PC-3 (cell line): ENCODE measurements around the gene ARL6IP1. TPM values are rescaled to one million over a fixed set of nuclear protein-coding genes. Genes with fewer than 3 reads are reported as not detected.
"Not testable (repeated sequence)": the region's sequence is repeated elsewhere in the genome, so short reads cannot be mapped to it uniquely, and the experiment has no call there.

Experiments used
- ATAC-seq: fragments of 200-7000 bp; cut with Tn5 transposase; 2 replicates; pipeline ENCODE4 v1.9.1; 2020; ENCODE audit warnings: mild to moderate bottlenecking, moderate library complexity
- BruUV-seq: library from RNA; stranded (reverse); fragments of 400-500 nt; replicated peaks from 2 replicates; lab custom pipeline; 2021; lab: Mats Ljungman, UMichigan
- CTCF ChIA-PET: fragments of 300-600 bp; sonication (Branson Sonifier 250); formaldehyde crosslinking; loops from one replicate; lab custom pipeline; 2022; ENCODE audit warnings: antibody characterized with exemption; lab: Charles Lee
- POLR2A ChIA-PET: fragments of 300-600 bp; sonication (Branson Sonifier 250); formaldehyde crosslinking; loops from one replicate; lab custom pipeline; 2022; ENCODE audit warnings: antibody characterized with exemption; ENCODE audit not compliant: unreplicated experiment; lab: Charles Lee
- DNase-seq: peaks from one replicate; pipeline ENCODE4 v3.0.0-alpha.2; 2015
- H2AFZ ChIP-seq: fragments of 300-600 bp; sonication (generic); 2 replicates; pipeline ENCODE4 v1.6.0; 2016; ENCODE audit warnings: antibody characterized with exemption, low read length
- H3F3A ChIP-seq: fragments of 300-600 bp; sonication (generic); one replicate; pipeline ENCODE4 v1.6.0; 2017; ENCODE audit warnings: antibody characterized with exemption, low read length, control low read depth, mild to moderate bottlenecking; ENCODE audit not compliant: unreplicated experiment
- H3K27ac ChIP-seq: fragments of 300-600 bp; sonication (generic); 2 replicates; pipeline ENCODE4 v1.5.1; 2016; ENCODE audit warnings: mild to moderate bottlenecking, low read length
- H3K27me3 ChIP-seq: fragments of 300-600 bp; sonication (generic); 2 replicates; pipeline ENCODE4 v1.6.1; 2016; ENCODE audit warnings: low read length, mixed read lengths
- H3K36me3 ChIP-seq: fragments of 300-600 bp; sonication (generic); 2 replicates; pipeline ENCODE4 v1.6.1; 2016; ENCODE audit warnings: low read depth, mixed run types, low read length, mixed read lengths
- H3K4me1 ChIP-seq: fragments of 300-600 bp; sonication (generic); 2 replicates; pipeline ENCODE4 v1.5.1; 2016; ENCODE audit warnings: low read length; ENCODE audit not compliant: insufficient read depth
- H3K4me2 ChIP-seq: fragments of 300-600 bp; sonication (generic); 2 replicates; pipeline ENCODE4 v1.6.0; 2016; ENCODE audit warnings: low read length
- H3K4me3 ChIP-seq: fragments of 300-600 bp; sonication (generic); 2 replicates; pipeline ENCODE4 v1.5.1; 2016; ENCODE audit warnings: mild to moderate bottlenecking, low read length, mixed read lengths
- H3K79me2 ChIP-seq: fragments of 300-600 bp; sonication (generic); 2 replicates; pipeline ENCODE4 v1.6.1; 2017; ENCODE audit warnings: low read length, mixed read lengths
- H3K9ac ChIP-seq: fragments of 300-600 bp; sonication (generic); 2 replicates; pipeline ENCODE4 v1.6.0; 2016; ENCODE audit warnings: mild to moderate bottlenecking, low read length
- H3K9me2 ChIP-seq: fragments of 300-600 bp; sonication (generic); replicated peaks from 2 replicates; pipeline ENCODE4 v1.6.1; 2016; ENCODE audit warnings: mixed run types, low read length, mixed read lengths
- H3K9me3 ChIP-seq: fragments of 300-600 bp; sonication (generic); 2 replicates; pipeline ENCODE4 v1.6.1; 2016; ENCODE audit warnings: low read length, mixed read lengths
- H4K20me1 ChIP-seq: fragments of 300-600 bp; sonication (generic); 2 replicates; pipeline ENCODE4 v1.6.1; 2016; ENCODE audit warnings: low read length, mixed read lengths
- EZH2 ChIP-seq: fragments of 300-600 bp; sonication (generic); IDR thresholded peaks from one replicate; pipeline ENCODE4 v1.6.1; 2017; ENCODE audit warnings: antibody characterized with exemption, mild to moderate bottlenecking, low read length; ENCODE audit not compliant: unreplicated experiment
- EZH2phosphoT487 ChIP-seq: fragments of 300-600 bp; sonication (generic); IDR thresholded peaks from 2 replicates; pipeline ENCODE4 v1.6.1; 2018; ENCODE audit warnings: mild to moderate bottlenecking, antibody characterized with exemption, low read length, borderline replicate concordance
- intact Hi-C: fragments of 100-400 bp; cut with micrococcal nuclease; formaldehyde crosslinking; loops from 2 replicates; pipeline ENCODE4 v1.9.0; 2023
- total RNA-seq: library from RNA; depleted of rRNA; stranded (reverse); fragments of >200 nt; gene quantifications from 2 replicates; pipeline ENCODE4 v1.2.3, GENCODE V29; 2014
- TF ChIP-seq, protein P1 (sequence below): fragments of 300-600 bp; sonication (generic); conservative IDR thresholded peaks from 2 replicates; pipeline ENCODE4 v1.5.1; 2017; ENCODE audit warnings: antibody characterized with exemption, low read depth, mild to moderate bottlenecking, low read length

Gene ARL6IP1
- total RNA-seq, 1 experiment from 2014 or later = 150 TPM

DNA sequence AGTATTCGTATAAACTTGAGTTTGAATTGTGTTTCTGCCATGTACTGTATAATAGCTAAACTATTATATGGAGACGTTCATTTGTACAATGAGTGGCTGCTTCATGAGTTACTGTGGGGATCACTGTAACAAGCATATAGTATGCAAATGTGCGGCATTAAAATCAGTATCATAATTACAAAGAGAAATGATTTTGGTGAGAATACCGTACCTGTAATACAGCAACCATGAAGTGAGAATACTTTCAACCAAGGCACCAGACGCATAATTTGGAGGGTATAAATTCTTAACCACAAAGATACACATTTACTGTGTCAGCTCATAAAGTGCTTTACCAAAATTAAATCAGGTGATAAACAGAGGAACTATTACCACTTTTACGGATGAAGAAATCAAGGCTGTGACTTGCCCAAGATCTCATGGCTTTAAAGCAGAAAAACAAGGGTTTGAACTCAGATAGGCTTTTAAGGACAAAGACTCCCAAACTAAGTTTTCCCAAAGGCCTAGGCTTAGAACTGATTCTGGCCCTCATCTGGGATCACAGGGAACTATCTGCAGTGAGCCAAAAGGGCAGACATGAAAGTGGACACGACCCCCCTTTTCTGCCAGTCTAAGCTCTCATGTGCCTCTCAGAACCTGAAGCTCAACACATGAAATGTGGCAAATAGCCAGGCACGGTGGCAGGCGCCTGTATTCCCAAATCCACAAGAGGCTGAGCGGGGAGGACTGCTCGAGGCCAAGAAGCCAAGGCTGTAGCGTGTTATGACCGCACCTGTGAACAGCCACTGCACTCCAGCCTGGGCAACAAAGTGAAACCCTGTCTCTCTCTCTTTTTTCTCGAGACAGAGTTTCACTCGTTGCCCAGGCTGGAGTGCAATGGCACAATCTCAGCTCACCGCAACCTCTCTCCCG lies 17.7 kb downstream of the ARL6IP1 start:
- Histone ChIP-seq H3K4me2 (no peak overlapping the region), H3K9me2 (no peaks in the 10 kb centered on the region), H3K9me3 (no peaks in the 10 kb centered on the region), H3K27ac (no peak overlapping the region), H4K20me1 (peaks cover 60% of the 10 kb centered on the region), H3K9ac (no peak overlapping the region), H3K79me2 (peaks cover 56% of the 10 kb centered on the region), H3F3A (no peaks in the 10 kb centered on the region), H3K4me3 (no peak overlapping the region), H3K27me3 (no peaks in the 10 kb centered on the region), H3K36me3 (peaks cover 52% of the 10 kb centered on the region), H3K4me1 (peaks cover 12% of the 10 kb centered on the region), H2AFZ (no peak overlapping the region)
- no peak for DNase-seq
- ATAC-seq = no peak
- no TSS peak for BruUV-seq
- ChIA-PET CTCF (no interaction called here), POLR2A (no interaction called here)
- intact Hi-C loops = loop anchor here (10.0 kb wide), 1 partner anchor 61 kb away; no protein-coding TSS in a partner anchor
- TF ChIP-seq EZH2phosphoT487 (no peak), EZH2 (no peak)

DNA sequence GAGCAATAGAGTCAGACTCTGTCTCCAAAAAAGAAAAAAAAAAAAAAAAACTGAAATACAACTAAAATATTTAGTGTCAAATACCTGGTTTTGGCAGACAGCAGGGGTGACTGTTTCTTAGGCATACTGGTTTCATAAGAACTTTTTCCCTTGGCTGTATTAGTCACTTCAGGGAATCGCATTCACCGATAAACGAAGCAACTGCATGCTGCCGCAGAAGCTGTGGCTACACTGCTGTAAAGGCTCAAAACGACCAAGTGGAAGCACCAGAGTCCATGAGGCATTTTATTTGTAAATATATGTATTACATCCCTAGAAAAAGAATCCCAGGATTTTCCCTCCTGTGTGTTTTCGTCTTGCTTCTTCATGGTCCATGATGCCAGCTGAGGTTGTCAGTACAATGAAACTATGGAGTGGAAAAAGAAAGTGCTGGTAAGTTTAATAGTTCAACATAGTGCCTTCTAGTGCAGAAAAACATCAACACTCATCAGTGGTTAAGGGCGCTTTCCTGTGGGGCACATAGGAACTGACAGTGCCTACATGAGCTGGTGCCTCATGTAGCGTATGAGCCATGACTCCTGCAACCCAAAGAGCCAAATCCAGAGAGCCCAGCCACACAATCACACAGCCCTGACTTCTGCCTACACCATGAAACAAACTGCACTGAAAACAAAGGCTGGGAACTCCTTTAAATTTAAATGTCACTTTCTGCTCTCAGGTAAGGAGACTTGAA lies 18.5 kb downstream of the ARL6IP1 start:
- H3K9me3 ChIP-seq = no peaks in the 10 kb centered on the region
- H3K79me2 ChIP-seq = peaks cover 48% of the 10 kb centered on the region
- DNase-seq (no peak), ATAC-seq (no peak)
- no TSS peak for BruUV-seq
- no peaks in the 10 kb centered on the region for H3K27me3 ChIP-seq
- peaks cover 4% of the 10 kb centered on the region; the same call in 1 of the 2 replicates for H3K4me1 ChIP-seq
- no peak overlapping the region for H3K4me2 ChIP-seq
- peaks cover 52% of the 10 kb centered on the region for H4K20me1 ChIP-seq
- H3K36me3 ChIP-seq = peaks cover 44% of the 10 kb centered on the region
- no peak overlapping the region for H3K9ac ChIP-seq
- POLR2A ChIA-PET = no interaction called here
- TF ChIP-seq EZH2 (no peak), EZH2phosphoT487 (no peak)
- TF ChIP-seq, protein P1, sequence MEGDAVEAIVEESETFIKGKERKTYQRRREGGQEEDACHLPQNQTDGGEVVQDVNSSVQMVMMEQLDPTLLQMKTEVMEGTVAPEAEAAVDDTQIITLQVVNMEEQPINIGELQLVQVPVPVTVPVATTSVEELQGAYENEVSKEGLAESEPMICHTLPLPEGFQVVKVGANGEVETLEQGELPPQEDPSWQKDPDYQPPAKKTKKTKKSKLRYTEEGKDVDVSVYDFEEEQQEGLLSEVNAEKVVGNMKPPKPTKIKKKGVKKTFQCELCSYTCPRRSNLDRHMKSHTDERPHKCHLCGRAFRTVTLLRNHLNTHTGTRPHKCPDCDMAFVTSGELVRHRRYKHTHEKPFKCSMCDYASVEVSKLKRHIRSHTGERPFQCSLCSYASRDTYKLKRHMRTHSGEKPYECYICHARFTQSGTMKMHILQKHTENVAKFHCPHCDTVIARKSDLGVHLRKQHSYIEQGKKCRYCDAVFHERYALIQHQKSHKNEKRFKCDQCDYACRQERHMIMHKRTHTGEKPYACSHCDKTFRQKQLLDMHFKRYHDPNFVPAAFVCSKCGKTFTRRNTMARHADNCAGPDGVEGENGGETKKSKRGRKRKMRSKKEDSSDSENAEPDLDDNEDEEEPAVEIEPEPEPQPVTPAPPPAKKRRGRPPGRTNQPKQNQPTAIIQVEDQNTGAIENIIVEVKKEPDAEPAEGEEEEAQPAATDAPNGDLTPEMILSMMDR = no peak
- H3K4me3 ChIP-seq = no peak overlapping the region
- H2AFZ ChIP-seq = no peak overlapping the region
- H3F3A ChIP-seq = no peaks in the 10 kb centered on the region
- no peaks in the 10 kb centered on the region for H3K9me2 ChIP-seq
- H3K27ac ChIP-seq = no peak overlapping the region
- intact Hi-C loops = loop anchor here (10.0 kb wide), 1 partner anchor 62 kb away; no protein-coding TSS in a partner anchor
- CTCF ChIA-PET = no interaction called here

DNA sequence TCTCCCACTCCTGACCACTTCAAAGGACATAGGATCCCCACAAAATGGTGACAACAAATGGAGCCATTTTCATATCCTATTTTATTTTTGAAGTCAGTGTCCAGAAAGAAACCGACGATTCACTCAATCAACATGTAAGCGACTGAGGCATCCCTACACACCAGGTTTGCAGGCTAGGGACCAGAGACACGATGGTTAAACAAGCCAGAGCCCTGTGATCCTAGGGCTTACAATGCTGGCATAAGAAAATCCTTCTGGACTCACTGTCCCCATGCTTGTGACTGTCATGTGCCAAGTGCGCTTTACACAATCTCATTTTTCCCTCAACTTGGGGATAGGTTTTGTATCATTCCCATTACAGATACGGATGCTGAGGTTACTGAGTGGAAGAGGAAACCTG lies 20.1 kb downstream of the ARL6IP1 start:
- DNase-seq, H3K9me2 ChIP-seq, BruUV-seq, H3K9me3 ChIP-seq, H3K4me3 ChIP-seq, ATAC-seq, H3F3A ChIP-seq, H3K4me1 ChIP-seq, H2AFZ ChIP-seq, CTCF ChIA-PET, H3K27me3 ChIP-seq, H3K9ac ChIP-seq, H3K4me2 ChIP-seq, H3K27ac ChIP-seq, POLR2A ChIA-PET: not testable (repeated sequence)
- H3K79me2 ChIP-seq = peaks cover 32% of the 10 kb centered on the region
- peaks cover 35% of the 10 kb centered on the region for H4K20me1 ChIP-seq
- intact Hi-C loops = loop anchor here (10.0 kb wide), 1 partner anchor 64 kb away; no protein-coding TSS in a partner anchor
- H3K36me3 ChIP-seq = peaks cover 32% of the 10 kb centered on the region

DNA sequence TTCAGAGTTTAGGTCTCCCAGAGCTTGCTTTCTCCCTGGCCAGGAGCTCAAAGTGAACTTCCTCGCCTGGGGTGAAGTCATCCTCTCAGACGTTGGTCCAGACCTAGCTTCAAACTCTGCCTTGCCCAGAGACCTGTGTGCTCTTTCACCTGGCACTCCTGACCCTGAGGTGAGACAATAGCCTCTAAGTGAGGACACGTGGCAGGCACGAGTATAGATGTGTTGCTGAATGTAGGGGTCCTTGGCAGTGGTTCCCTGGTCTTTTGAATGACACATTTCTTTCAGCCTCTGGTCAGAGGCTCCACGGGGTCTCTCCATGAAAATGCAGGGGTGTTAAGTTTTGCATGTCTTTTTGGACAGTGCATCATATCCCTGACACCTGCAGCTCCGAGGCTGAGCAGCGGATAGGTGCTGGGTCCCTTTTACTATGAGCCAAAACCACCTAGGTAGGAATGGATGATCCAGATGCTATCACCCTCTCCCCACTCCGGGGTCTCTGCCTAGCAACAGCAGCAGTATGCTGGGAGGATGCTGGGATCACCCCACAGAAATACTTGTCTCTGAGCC lies 20.8 kb downstream of the ARL6IP1 start:
- Histone ChIP-seq H3K36me3 (peaks cover 25% of the 10 kb centered on the region), H4K20me1 (peaks cover 28% of the 10 kb centered on the region), H3K79me2 (peaks cover 25% of the 10 kb centered on the region)
- ATAC-seq, BruUV-seq, DNase-seq, CTCF ChIA-PET, H3K27ac ChIP-seq, H3K4me1 ChIP-seq, H3K9ac ChIP-seq, H3K4me3 ChIP-seq, POLR2A ChIA-PET, H3F3A ChIP-seq, H3K9me2 ChIP-seq, H3K4me2 ChIP-seq, H3K9me3 ChIP-seq, H3K27me3 ChIP-seq, H2AFZ ChIP-seq: not testable (repeated sequence)
- intact Hi-C loops = loop anchor here (10.0 kb wide), 1 partner anchor 64 kb away; no protein-coding TSS in a partner anchor

DNA sequence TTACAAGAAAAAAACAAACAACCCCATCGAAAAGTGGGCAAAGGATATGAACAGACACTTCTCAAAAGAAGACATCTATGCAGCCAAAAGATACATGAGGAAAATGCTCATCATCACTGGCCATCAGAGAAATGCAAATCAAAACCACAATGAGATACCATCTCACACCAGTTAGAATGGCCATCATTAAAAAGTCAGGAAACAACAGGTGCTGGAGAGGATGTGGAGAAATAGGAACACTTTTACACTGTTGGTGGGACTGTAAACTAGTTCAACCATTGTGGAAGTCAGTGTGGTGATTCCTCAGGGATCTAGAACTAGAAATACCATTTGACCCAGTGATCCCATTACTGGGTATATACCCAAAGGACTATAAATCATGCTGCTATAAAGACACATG lies 23.7 kb downstream of the ARL6IP1 start:
- H3K9me3 ChIP-seq, H3K4me3 ChIP-seq, H3K4me1 ChIP-seq, H3F3A ChIP-seq, H3K4me2 ChIP-seq, H3K27ac ChIP-seq, DNase-seq, H3K36me3 ChIP-seq, POLR2A ChIA-PET, H3K9ac ChIP-seq, H3K27me3 ChIP-seq, BruUV-seq, H4K20me1 ChIP-seq, CTCF ChIA-PET, H3K9me2 ChIP-seq, intact Hi-C loops, ATAC-seq, H2AFZ ChIP-seq, H3K79me2 ChIP-seq: not testable (repeated sequence)
